OCI-LY1 (cell line): Measurements from ENCODE around the gene CSTB.

Experiments
- H2AFZ ChIP-seq: fragments of 200-600 bp; sonication (generic), shearing (Covaris generic); 2 replicates; pipeline ENCODE4 v1.6.0; 2014; ENCODE audit warnings: antibody characterized with exemption, mild to moderate bottlenecking, low read length
- H3F3A ChIP-seq: fragments of 200-600 bp; sonication (generic), shearing (Covaris generic); 2 replicates; pipeline ENCODE4 v1.6.0; 2014; ENCODE audit warnings: mild to moderate bottlenecking, antibody characterized with exemption, low read length, moderate library complexity; ENCODE audit not compliant: insufficient read depth
- H3K27ac ChIP-seq: fragments of 200-600 bp; sonication (generic); 2 replicates; pipeline ENCODE4 v1.5.1; 2014; ENCODE audit warnings: low read length, mixed run types, mild to moderate bottlenecking, low read depth; ENCODE audit not compliant: poor library complexity, severe bottlenecking
- H3K27me3 ChIP-seq: fragments of 200-600 bp; sonication (generic); 2 replicates; pipeline ENCODE4 v1.6.0; 2014; ENCODE audit warnings: antibody characterized with exemption, mild to moderate bottlenecking, low read length, moderate library complexity; ENCODE audit not compliant: insufficient read depth
- H3K36me3 ChIP-seq: fragments of 200-600 bp; sonication (generic); 2 replicates; pipeline ENCODE4 v1.6.1; 2014; ENCODE audit warnings: mild to moderate bottlenecking, antibody characterized with exemption, low read length, moderate library complexity, mixed read lengths; ENCODE audit not compliant: insufficient read depth
- H3K4me1 ChIP-seq: fragments of 200-600 bp; sonication (generic); 2 replicates; pipeline ENCODE4 v1.5.1; 2014; ENCODE audit warnings: mild to moderate bottlenecking, low read length, moderate library complexity; ENCODE audit not compliant: insufficient read depth, severe bottlenecking
- H3K4me2 ChIP-seq: fragments of 200-600 bp; sonication (generic), shearing (Covaris generic); 2 replicates; pipeline ENCODE4 v1.6.1; 2014; ENCODE audit warnings: low read length
- H3K4me3 ChIP-seq: fragments of 200-600 bp; sonication (generic); 2 replicates; pipeline ENCODE4 v1.5.1; 2014; ENCODE audit warnings: low read length, low read depth, mild to moderate bottlenecking, mixed read lengths; ENCODE audit not compliant: poor library complexity, severe bottlenecking
- H3K79me2 ChIP-seq: fragments of 200-600 bp; shearing (Covaris generic); 2 replicates; pipeline ENCODE4 v1.6.1; 2016; ENCODE audit warnings: mixed run types, low read length, mixed read lengths; ENCODE audit not compliant: insufficient read depth
- H3K9ac ChIP-seq: fragments of 200-600 bp; sonication (generic), shearing (Covaris generic); 2 replicates; pipeline ENCODE4 v1.6.1; 2014; ENCODE audit warnings: mild to moderate bottlenecking, low read length, mixed read lengths
- H3K9me2 ChIP-seq: fragments of 200-600 bp; sonication (generic), shearing (Covaris generic); 2 replicates; pipeline ENCODE4 v1.6.1; 2014; ENCODE audit warnings: low read depth, mild to moderate bottlenecking, low read length, mixed read lengths
- H3K9me3 ChIP-seq: fragments of 200-600 bp; shearing (Covaris generic); 2 replicates; pipeline ENCODE4 v1.6.1; 2014; ENCODE audit warnings: low read length, mixed read lengths
- H4K20me1 ChIP-seq: fragments of 200-600 bp; sonication (generic), shearing (Covaris generic); 2 replicates; pipeline ENCODE4 v1.6.0; 2016; ENCODE audit warnings: mild to moderate bottlenecking, low read length; ENCODE audit not compliant: insufficient read depth
- EZH2 ChIP-seq: fragments of 200-600 bp; sonication (generic), shearing (Covaris generic); IDR thresholded peaks from 2 replicates; pipeline ENCODE4 v1.8.0; 2017; ENCODE audit warnings: borderline replicate concordance, mixed run types, mild to moderate bottlenecking, antibody characterized with exemption, low read length, moderate library complexity, mixed read lengths
- TF ChIP-seq, protein P1 (sequence below): fragments of 200-600 bp; sonication (generic), shearing (Covaris generic); IDR thresholded peaks from 2 replicates; pipeline ENCODE4 v1.5.1; 2017; ENCODE audit warnings: mild to moderate bottlenecking, antibody characterized with exemption, low read length, moderate library complexity, mixed read lengths

Gene CSTB

DNA sequence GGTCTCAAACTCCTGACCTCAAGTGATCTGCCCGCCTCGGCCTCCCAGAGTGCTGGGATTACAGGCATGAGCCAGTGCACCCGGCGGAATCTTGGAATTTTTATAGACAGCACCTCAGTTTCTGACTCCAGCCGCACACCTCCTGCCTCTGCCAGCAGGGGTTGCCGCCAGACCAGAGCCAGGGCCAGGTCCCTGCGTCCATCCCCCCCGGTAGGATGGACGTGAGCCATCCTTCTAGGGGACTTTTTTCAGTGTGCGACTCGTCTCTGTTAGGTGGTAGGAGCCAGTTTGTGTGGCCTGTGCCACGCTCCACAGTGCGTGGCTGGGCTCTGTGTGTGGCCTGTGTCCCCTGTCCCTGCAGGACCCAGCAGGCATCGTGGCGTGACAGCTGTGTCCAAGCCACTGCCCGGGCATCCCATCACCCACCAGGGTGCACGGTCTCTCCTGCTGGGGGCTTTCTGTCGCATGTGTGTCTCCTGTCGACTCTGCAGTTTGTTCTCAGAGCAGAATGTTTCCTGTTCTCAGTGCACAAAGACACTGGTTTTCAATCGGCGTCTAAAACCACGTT, 15.6 kb downstream of the CSTB start:
- Histone ChIP-seq H3K9me3 (no peaks in the 10 kb centered on the region), H3K27me3 (no peaks in the 10 kb centered on the region), H4K20me1 (no peaks in the 10 kb centered on the region), H3K4me1 (no peaks in the 10 kb centered on the region), H3K79me2 (no peaks in the 10 kb centered on the region), H3F3A (no peaks in the 10 kb centered on the region), H3K9me2 (no peaks in the 10 kb centered on the region), H3K4me2 (no peak overlapping the region), H3K27ac (no peak overlapping the region), H3K4me3 (no peak overlapping the region), H3K9ac (no peak overlapping the region), H2AFZ (no peak overlapping the region), H3K36me3 (peaks cover 13% of the 10 kb centered on the region)
- TF ChIP-seq EZH2 = no peak
- TF ChIP-seq, protein P1, sequence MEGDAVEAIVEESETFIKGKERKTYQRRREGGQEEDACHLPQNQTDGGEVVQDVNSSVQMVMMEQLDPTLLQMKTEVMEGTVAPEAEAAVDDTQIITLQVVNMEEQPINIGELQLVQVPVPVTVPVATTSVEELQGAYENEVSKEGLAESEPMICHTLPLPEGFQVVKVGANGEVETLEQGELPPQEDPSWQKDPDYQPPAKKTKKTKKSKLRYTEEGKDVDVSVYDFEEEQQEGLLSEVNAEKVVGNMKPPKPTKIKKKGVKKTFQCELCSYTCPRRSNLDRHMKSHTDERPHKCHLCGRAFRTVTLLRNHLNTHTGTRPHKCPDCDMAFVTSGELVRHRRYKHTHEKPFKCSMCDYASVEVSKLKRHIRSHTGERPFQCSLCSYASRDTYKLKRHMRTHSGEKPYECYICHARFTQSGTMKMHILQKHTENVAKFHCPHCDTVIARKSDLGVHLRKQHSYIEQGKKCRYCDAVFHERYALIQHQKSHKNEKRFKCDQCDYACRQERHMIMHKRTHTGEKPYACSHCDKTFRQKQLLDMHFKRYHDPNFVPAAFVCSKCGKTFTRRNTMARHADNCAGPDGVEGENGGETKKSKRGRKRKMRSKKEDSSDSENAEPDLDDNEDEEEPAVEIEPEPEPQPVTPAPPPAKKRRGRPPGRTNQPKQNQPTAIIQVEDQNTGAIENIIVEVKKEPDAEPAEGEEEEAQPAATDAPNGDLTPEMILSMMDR = no peak

GRCh38 chr21:43759651-43760050, 16.5 kb downstream of the CSTB start:
- Histone ChIP-seq H3K4me1 (no peaks in the 10 kb centered on the region), H3K36me3 (peaks cover 20% of the 10 kb centered on the region), H2AFZ (no peak overlapping the region), H4K20me1 (no peaks in the 10 kb centered on the region), H3K27ac (no peak overlapping the region), H3K79me2 (no peaks in the 10 kb centered on the region), H3K9me2 (no peaks in the 10 kb centered on the region), H3K4me2 (no peak overlapping the region), H3K27me3 (no peaks in the 10 kb centered on the region), H3K9me3 (no peaks in the 10 kb centered on the region), H3K9ac (no peak overlapping the region), H3F3A (no peaks in the 10 kb centered on the region), H3K4me3 (no peak overlapping the region)
- TF ChIP-seq, protein P1 = no peak
- TF ChIP-seq EZH2 = no peak

DNA sequence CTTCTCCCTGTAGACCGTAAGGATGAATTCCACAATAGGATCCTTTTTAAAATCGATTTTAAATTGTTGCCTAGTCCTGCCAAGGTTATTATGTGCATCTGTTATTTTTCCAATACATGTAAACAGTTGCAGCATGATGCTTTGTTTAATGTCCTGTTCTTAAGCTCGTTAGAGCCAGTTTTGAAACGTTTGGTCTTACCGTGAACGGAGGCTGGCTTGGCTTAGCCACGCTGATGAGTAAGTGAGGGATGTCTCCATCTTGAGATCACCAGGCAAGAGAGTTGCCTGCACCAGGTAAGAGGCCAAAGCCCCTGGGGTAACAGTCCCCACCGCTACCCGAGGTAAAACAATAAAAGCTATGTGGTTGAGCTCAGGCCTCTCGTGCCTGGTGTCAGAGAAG, 17.3 kb downstream of the CSTB start:
- no peaks in the 10 kb centered on the region for H3K9me2 ChIP-seq
- H2AFZ ChIP-seq = no peak overlapping the region
- H3K9ac ChIP-seq = no peak overlapping the region
- H3K36me3 ChIP-seq = peaks cover 28% of the 10 kb centered on the region
- H3K4me3 ChIP-seq = no peak overlapping the region
- H3K27me3 ChIP-seq = no peaks in the 10 kb centered on the region
- H3K27ac ChIP-seq = no peak overlapping the region
- H3K79me2 ChIP-seq = no peaks in the 10 kb centered on the region
- no peaks in the 10 kb centered on the region for H3K4me1 ChIP-seq
- no peak for TF ChIP-seq EZH2
- TF ChIP-seq, protein P1 = no peak
- no peaks in the 10 kb centered on the region for H4K20me1 ChIP-seq
- H3F3A ChIP-seq = no peaks in the 10 kb centered on the region
- H3K4me2 ChIP-seq = no peak overlapping the region
- no peaks in the 10 kb centered on the region for H3K9me3 ChIP-seq
